Activated CD8-positive, alpha-beta T cell treated with anti-CD3 and anti-CD28 coated beads, Interleukin-2, amount 10 ng/mL, durations not matched to agents 7 days and 5 days (primary cell): ENCODE measurements around the gene PRKG1. TPM values are rescaled to one million over a fixed set of nuclear protein-coding genes. Genes with fewer than 3 reads are reported as not detected.

ENCODE experiments used
- ATAC-seq: fragments of 150-1000 bp; cut with Tn5 transposase; one replicate; pipeline ENCODE4 v1.10.0; 2021; ENCODE audit warnings: moderate library complexity
- CTCF ChIA-PET: fragments of 350-600 bp; sonication (Branson Sonifier 250); formaldehyde crosslinking; loops from one replicate; lab custom pipeline; 2021; ENCODE audit warnings: antibody characterized with exemption; lab: Charles Lee
- POLR2A ChIA-PET: fragments of 350-600 bp; sonication (Branson Sonifier 250); formaldehyde crosslinking; loops from one replicate; lab custom pipeline; 2021; ENCODE audit warnings: antibody characterized with exemption; lab: Charles Lee
- DNase-seq: peaks from one replicate; pipeline ENCODE4 v3.0.0-alpha.2; 2020
- H3K27ac Mint-ChIP-seq: one replicate; pipeline ENCODE4 v1.8.0; 2021; ENCODE audit warnings: mild to moderate bottlenecking, mixed read lengths
- H3K27me3 Mint-ChIP-seq: one replicate; pipeline ENCODE4 v1.8.0; 2021; ENCODE audit warnings: low read depth, mixed read lengths
- H3K36me3 Mint-ChIP-seq: one replicate; pipeline ENCODE4 v1.8.0; 2021; ENCODE audit warnings: low read depth, mixed read lengths
- H3K4me1 Mint-ChIP-seq: one replicate; pipeline ENCODE4 v1.8.0; 2021; ENCODE audit warnings: low read depth, mixed read lengths
- H3K4me3 Mint-ChIP-seq: one replicate; pipeline ENCODE4 v1.8.0; 2021; ENCODE audit warnings: mild to moderate bottlenecking, mixed read lengths
- H3K9me3 Mint-ChIP-seq: one replicate; pipeline ENCODE4 v1.8.0; 2022; ENCODE audit warnings: mixed read lengths; ENCODE audit not compliant: insufficient read depth
- total RNA-seq, 2 experiments: library from RNA; stranded (reverse); gene quantifications; one replicate each; pipeline ENCODE4 v1.2.3, GENCODE V29; 2021

PRKG1 gene
- total RNA-seq, 2 experiments from 2014 or later, result not detected

- H3K4me3 Mint-ChIP-seq, result no peak overlapping the region
- H3K9me3 Mint-ChIP-seq, result no peaks in the 10 kb centered on the region
- H3K4me1 Mint-ChIP-seq, result peaks cover 5% of the 10 kb centered on the region
- H3K36me3 Mint-ChIP-seq, result no peaks in the 10 kb centered on the region
- no peak overlapping the region for H3K27ac Mint-ChIP-seq
- ChIA-PET CTCF (no interaction called here), POLR2A (no interaction called here)
- no peaks in the 10 kb centered on the region for H3K27me3 Mint-ChIP-seq
- DNase-seq (no peak), ATAC-seq (no peak)
Measured at GRCh38 chr10:51876979-51877378, 802.7 kb downstream of the PRKG1 start.

- DNase-seq, result no peak
- ChIA-PET POLR2A (no interaction called here), CTCF (no interaction called here)
- H3K27me3 Mint-ChIP-seq, result no peaks in the 10 kb centered on the region
- peaks cover 5% of the 10 kb centered on the region for H3K4me1 Mint-ChIP-seq
- no peak for ATAC-seq
- H3K9me3 Mint-ChIP-seq, result no peaks in the 10 kb centered on the region
- no peak overlapping the region for H3K27ac Mint-ChIP-seq
- no peak overlapping the region for H3K4me3 Mint-ChIP-seq
- H3K36me3 Mint-ChIP-seq, result no peaks in the 10 kb centered on the region
Measured at GRCh38 chr10:51877636-51878035, 803.3 kb downstream of the PRKG1 start.

- Mint-ChIP-seq H3K36me3 (no peaks in the 10 kb centered on the region), H3K4me1 (peaks cover 5% of the 10 kb centered on the region), H3K9me3 (no peaks in the 10 kb centered on the region), H3K27ac (no peak overlapping the region), H3K27me3 (no peaks in the 10 kb centered on the region), H3K4me3 (no peak overlapping the region)
- ATAC-seq, result no peak
- CTCF ChIA-PET, result no interaction called here
- DNase-seq, result no peak
- POLR2A ChIA-PET, result no interaction called here
Measured at GRCh38 chr10:51878695-51879094, 804.4 kb downstream of the PRKG1 start.

- CTCF ChIA-PET, result no interaction called here
- ATAC-seq, result peak; percentile 39
- H3K9me3 Mint-ChIP-seq, result no peaks in the 10 kb centered on the region
Measured at GRCh38 chr10:51879238-51879637, 805.0 kb downstream of the PRKG1 start.

DNA sequence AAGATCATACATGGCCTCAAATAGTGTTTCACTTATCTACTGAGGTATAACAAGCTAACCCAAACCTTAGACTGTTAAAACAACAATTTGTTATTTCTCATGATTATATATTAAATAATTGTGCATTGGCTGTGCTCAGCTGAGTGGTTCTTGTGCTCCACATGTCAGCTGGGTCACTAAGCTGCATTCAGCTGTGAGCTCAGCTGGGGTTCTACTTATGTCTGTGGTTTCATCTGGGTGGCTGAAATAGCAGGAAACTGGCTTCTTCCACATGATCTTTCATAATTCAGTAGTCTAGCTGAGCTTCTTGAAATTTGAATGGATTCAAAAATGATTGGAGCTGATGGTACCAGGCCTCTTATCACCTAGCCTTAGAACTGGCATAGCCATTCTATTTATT is 806.9 kb downstream of the PRKG1 start:
- no peaks in the 10 kb centered on the region for H3K36me3 Mint-ChIP-seq
- no peak for ATAC-seq

More at GRCh38 chr10:51879238-51879637, 805.0 kb downstream of the PRKG1 start:
- no peak overlapping the region for H3K27ac Mint-ChIP-seq
- DNase-seq, result no peak
- POLR2A ChIA-PET, result no interaction called here
- H3K4me1 Mint-ChIP-seq, result peaks cover 5% of the 10 kb centered on the region
- no peaks in the 10 kb centered on the region for H3K36me3 Mint-ChIP-seq
- peak overlapping the region; percentile 34 for H3K4me3 Mint-ChIP-seq
- H3K27me3 Mint-ChIP-seq, result no peaks in the 10 kb centered on the region

DNA sequence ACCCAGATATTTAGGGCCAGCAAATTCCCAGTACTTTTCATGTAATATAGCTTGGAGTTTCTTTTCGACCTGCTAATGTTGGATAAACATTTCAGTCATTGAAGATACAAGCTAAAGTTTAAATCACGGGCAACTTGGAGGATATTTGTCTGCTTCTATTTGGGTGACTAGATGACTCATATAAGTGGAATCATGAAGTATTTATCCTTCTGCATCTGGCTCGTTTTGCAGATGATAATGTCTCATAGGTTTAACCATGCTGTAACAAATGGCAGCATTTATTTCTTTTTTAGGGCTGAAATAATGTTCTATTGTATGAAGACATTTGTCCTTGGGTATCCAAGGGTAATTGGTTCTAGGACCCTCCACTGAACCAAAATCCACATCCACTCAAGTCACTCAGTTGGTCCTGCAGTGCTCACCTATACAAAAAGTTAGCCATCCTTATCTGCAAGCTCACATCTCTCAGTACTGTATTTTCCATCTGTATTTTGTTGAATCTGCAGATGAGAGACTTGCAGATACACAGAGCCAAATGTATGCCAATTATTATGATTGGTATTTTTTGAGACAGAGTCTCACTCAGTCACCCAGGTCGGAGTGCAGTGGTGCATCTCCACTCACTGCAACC is 812.3 kb downstream of the PRKG1 start:
- Mint-ChIP-seq H3K27me3 (no peaks in the 10 kb centered on the region), H3K4me1 (no peaks in the 10 kb centered on the region), H3K27ac (no peak overlapping the region), H3K9me3 (no peaks in the 10 kb centered on the region), H3K4me3 (no peak overlapping the region), H3K36me3 (no peaks in the 10 kb centered on the region)
- DNase-seq, result no peak
- ChIA-PET CTCF (no interaction called here), POLR2A (no interaction called here)
- no peak for ATAC-seq

More for the DNA sequence above, 806.9 kb downstream of the PRKG1 start:
- H3K4me1 Mint-ChIP-seq, result peaks cover 5% of the 10 kb centered on the region
- CTCF ChIA-PET, result no interaction called here
- no peaks in the 10 kb centered on the region for H3K9me3 Mint-ChIP-seq
- no peaks in the 10 kb centered on the region for H3K27me3 Mint-ChIP-seq
- H3K4me3 Mint-ChIP-seq, result no peak overlapping the region
- POLR2A ChIA-PET, result no interaction called here
- H3K27ac Mint-ChIP-seq, result no peak overlapping the region
- no peak for DNase-seq

GRCh38 chr10:51888263-51888662 is 814.0 kb downstream of the PRKG1 start:
- Mint-ChIP-seq H3K27me3 (no peaks in the 10 kb centered on the region), H3K4me1 (no peaks in the 10 kb centered on the region), H3K4me3 (no peak overlapping the region), H3K9me3 (no peaks in the 10 kb centered on the region), H3K27ac (no peak overlapping the region), H3K36me3 (no peaks in the 10 kb centered on the region)
- ATAC-seq, result no peak
- POLR2A ChIA-PET, result no interaction called here
- DNase-seq, result no peak
- CTCF ChIA-PET, result no interaction called here

- no peak for DNase-seq
- no peaks in the 10 kb centered on the region for H3K36me3 Mint-ChIP-seq
- ChIA-PET POLR2A (no interaction called here), CTCF (no interaction called here)
- H3K27me3 Mint-ChIP-seq, result no peaks in the 10 kb centered on the region
- no peak overlapping the region for H3K27ac Mint-ChIP-seq
- H3K4me3 Mint-ChIP-seq, result no peak overlapping the region
- H3K9me3 Mint-ChIP-seq, result no peaks in the 10 kb centered on the region
- ATAC-seq, result no peak
- H3K4me1 Mint-ChIP-seq, result no peaks in the 10 kb centered on the region
Measured at GRCh38 chr10:51892313-51892712, 818.0 kb downstream of the PRKG1 start.

GRCh38 chr10:51892965-51893658 is 818.8 kb downstream of the PRKG1 start:
- no peak for ATAC-seq
- H3K4me3 Mint-ChIP-seq, result no peak overlapping the region
- ChIA-PET CTCF (no interaction called here), POLR2A (no interaction called here)
- no peaks in the 10 kb centered on the region for H3K4me1 Mint-ChIP-seq
- H3K27ac Mint-ChIP-seq, result no peak overlapping the region
- H3K9me3 Mint-ChIP-seq, result no peaks in the 10 kb centered on the region
- no peak for DNase-seq
- H3K36me3 Mint-ChIP-seq, result no peaks in the 10 kb centered on the region
- H3K27me3 Mint-ChIP-seq, result no peaks in the 10 kb centered on the region

GRCh38 chr10:51894771-51895578 is 820.7 kb downstream of the PRKG1 start:
- DNase-seq, result no peak
- Mint-ChIP-seq H3K36me3 (no peaks in the 10 kb centered on the region), H3K27me3 (no peaks in the 10 kb centered on the region), H3K9me3 (no peaks in the 10 kb centered on the region), H3K4me3 (no peak overlapping the region), H3K27ac (no peak overlapping the region), H3K4me1 (no peaks in the 10 kb centered on the region)
- ATAC-seq, result no peak
- ChIA-PET CTCF (no interaction called here), POLR2A (no interaction called here)

GRCh38 chr10:51896849-51897248 is 822.6 kb downstream of the PRKG1 start:
- CTCF ChIA-PET, result no interaction called here
- ATAC-seq, result no peak
- H3K4me1 Mint-ChIP-seq, result no peaks in the 10 kb centered on the region
- H3K27me3 Mint-ChIP-seq, result no peaks in the 10 kb centered on the region
- H3K4me3 Mint-ChIP-seq, result no peak overlapping the region
- H3K27ac Mint-ChIP-seq, result no peak overlapping the region
- POLR2A ChIA-PET, result no interaction called here
- no peaks in the 10 kb centered on the region for H3K36me3 Mint-ChIP-seq
- no peaks in the 10 kb centered on the region for H3K9me3 Mint-ChIP-seq
- DNase-seq, result no peak

GRCh38 chr10:51897560-51897959 is 823.3 kb downstream of the PRKG1 start:
- DNase-seq, result no peak
- CTCF ChIA-PET, result no interaction called here
- H3K36me3 Mint-ChIP-seq, result no peaks in the 10 kb centered on the region
- no peak overlapping the region for H3K27ac Mint-ChIP-seq
- no peaks in the 10 kb centered on the region for H3K27me3 Mint-ChIP-seq
- H3K4me1 Mint-ChIP-seq, result no peaks in the 10 kb centered on the region
- H3K4me3 Mint-ChIP-seq, result no peak overlapping the region
- no peaks in the 10 kb centered on the region for H3K9me3 Mint-ChIP-seq
- POLR2A ChIA-PET, result no interaction called here
- ATAC-seq, result no peak
